Mesothelial cell of epicardium (in vitro differentiated cells): ENCODE results near the gene TFF2. TPM values are rescaled to one million over a fixed set of nuclear protein-coding genes. Genes with fewer than 3 reads are reported as not detected.
A peak's percentile ranks its signal among the peaks of the same experiment; 100 is the strongest.

ENCODE experiments used
- DNase-seq, 2 experiments: peaks; one replicate each; pipeline ENCODE4 v3.0.0; 2021; ENCODE audit warnings: low spot score in 2 of 2; ENCODE audit not compliant: unreplicated experiment in 2 of 2
- H3K27ac Mint-ChIP-seq: 2 replicates; pipeline ENCODE4 v1.8.0; 2021; ENCODE audit warnings: mixed read lengths
- H3K27me3 Mint-ChIP-seq: 2 replicates; pipeline ENCODE4 v1.8.0; 2021; ENCODE audit warnings: low read depth, mixed read lengths
- H3K36me3 Mint-ChIP-seq: 2 replicates; pipeline ENCODE4 v1.8.0; 2021; ENCODE audit warnings: mixed read lengths
- H3K4me1 Mint-ChIP-seq: 2 replicates; pipeline ENCODE4 v1.8.0; 2021; ENCODE audit warnings: mixed read lengths
- H3K4me3 Mint-ChIP-seq: 2 replicates; pipeline ENCODE4 v1.8.0; 2021; ENCODE audit warnings: mild to moderate bottlenecking, moderate library complexity, mixed read lengths
- H3K9me3 Mint-ChIP-seq: 2 replicates; pipeline ENCODE4 v1.8.0; 2021; ENCODE audit warnings: mixed read lengths
- CTCF ChIP-seq: fragments of 200-600 bp; sonication (generic); IDR thresholded peaks from one replicate; pipeline ENCODE4 v1.5.0; 2021; ENCODE audit warnings: antibody characterized with exemption; ENCODE audit not compliant: unreplicated experiment
- total RNA-seq: library from RNA; stranded (reverse); gene quantifications from 3 replicates; pipeline ENCODE4 v1.2.1, GENCODE V29; 2021

The TFF2 gene
- total RNA-seq, 1 donor from 2014 or later = not detected

- Mint-ChIP-seq H3K9me3 (no peaks in the 10 kb centered on the region), H3K27ac (no peak overlapping the region), H3K27me3 (peaks cover 12% of the 10 kb centered on the region), H3K4me1 (no peaks in the 10 kb centered on the region), H3K4me3 (no peak overlapping the region), H3K36me3 (no peaks in the 10 kb centered on the region)
- peak in 1 of 2 experiments; percentile 27 for DNase-seq
- TF ChIP-seq CTCF = no peak
Measured at GRCh38 chr21:42347601-42348327, 3.0 kb downstream of the TFF2 start.

- no peaks in the 10 kb centered on the region for H3K36me3 Mint-ChIP-seq
- TF ChIP-seq CTCF = no peak
- H3K27ac Mint-ChIP-seq = no peak overlapping the region
- no peak overlapping the region for H3K4me3 Mint-ChIP-seq
- H3K4me1 Mint-ChIP-seq = no peaks in the 10 kb centered on the region
- DNase-seq = peak in 1 of 2 experiments; percentile 14
- H3K9me3 Mint-ChIP-seq = no peaks in the 10 kb centered on the region
- H3K27me3 Mint-ChIP-seq = peaks cover 7% of the 10 kb centered on the region
Measured at GRCh38 chr21:42346866-42347600, 3.8 kb downstream of the TFF2 start.

GRCh38 chr21:42346441-42346840 lies 4.4 kb downstream of the TFF2 start:
- TF ChIP-seq CTCF = no peak
- no peak overlapping the region for H3K27ac Mint-ChIP-seq
- H3K9me3 Mint-ChIP-seq = no peaks in the 10 kb centered on the region
- DNase-seq = no peak
- no peaks in the 10 kb centered on the region for H3K4me1 Mint-ChIP-seq
- H3K36me3 Mint-ChIP-seq = no peaks in the 10 kb centered on the region
- peaks cover 7% of the 10 kb centered on the region for H3K27me3 Mint-ChIP-seq
- H3K4me3 Mint-ChIP-seq = no peak overlapping the region

- H3K4me3 Mint-ChIP-seq = no peak overlapping the region
- no peaks in the 10 kb centered on the region for H3K9me3 Mint-ChIP-seq
- no peak for TF ChIP-seq CTCF
- H3K36me3 Mint-ChIP-seq = no peaks in the 10 kb centered on the region
- no peak for DNase-seq
- H3K4me1 Mint-ChIP-seq = no peaks in the 10 kb centered on the region
- no peak overlapping the region for H3K27ac Mint-ChIP-seq
- H3K27me3 Mint-ChIP-seq = peaks cover 7% of the 10 kb centered on the region
Measured at GRCh38 chr21:42344631-42345030, 6.2 kb downstream of the TFF2 start.

- DNase-seq = peak in 1 of 2 experiments; percentile 9
- Mint-ChIP-seq H3K9me3 (no peaks in the 10 kb centered on the region), H3K36me3 (no peaks in the 10 kb centered on the region), H3K4me1 (no peaks in the 10 kb centered on the region), H3K27me3 (peaks cover 7% of the 10 kb centered on the region), H3K4me3 (no peak overlapping the region), H3K27ac (no peak overlapping the region)
- no peak for TF ChIP-seq CTCF
Measured at GRCh38 chr21:42343963-42344510, 6.8 kb downstream of the TFF2 start.
